ENCODE results near the gene BTBD2.

BTBD2 gene

DNA sequence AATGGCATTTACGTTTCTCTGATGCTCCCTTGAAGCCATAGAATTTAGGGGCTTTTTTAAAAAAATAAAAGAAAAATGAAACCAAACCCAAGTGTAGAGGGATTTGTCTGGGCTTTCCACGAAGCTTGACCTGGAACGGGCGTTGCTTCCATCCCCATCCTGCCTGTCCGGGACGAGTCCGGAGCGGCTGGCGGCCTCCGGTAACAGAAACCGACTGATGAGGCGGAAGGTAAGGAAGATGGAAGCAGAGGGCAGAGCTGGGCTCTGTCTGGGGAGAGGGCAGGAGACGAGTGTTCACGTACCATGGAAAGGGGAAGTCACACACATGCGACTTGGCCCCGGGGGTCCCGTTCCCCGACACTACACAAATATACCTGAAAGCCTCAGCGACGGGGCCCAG is 34.3 kb downstream of the BTBD2 start:
- DNase-seq, result no peak

DNA sequence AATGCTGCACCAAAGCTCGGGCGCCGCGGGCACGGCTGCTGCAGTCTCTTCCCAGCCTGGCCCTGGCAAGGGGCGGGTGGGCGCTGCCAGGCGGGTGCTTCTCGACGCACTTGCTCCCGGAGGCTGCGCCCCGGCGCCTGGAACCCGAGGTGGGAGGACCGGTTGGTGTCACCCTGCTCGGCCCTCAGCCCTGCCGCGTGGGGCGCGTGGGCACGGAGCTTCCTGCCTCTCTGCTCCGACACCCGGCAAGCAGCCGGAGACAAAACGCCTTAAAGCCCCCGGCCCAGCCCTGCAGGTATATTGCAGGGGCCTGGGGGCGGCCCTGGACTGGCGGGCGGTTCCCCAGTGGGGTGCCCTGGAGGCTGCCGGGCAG is 34.7 kb downstream of the BTBD2 start:
- DNase-seq, result no peak

DNA sequence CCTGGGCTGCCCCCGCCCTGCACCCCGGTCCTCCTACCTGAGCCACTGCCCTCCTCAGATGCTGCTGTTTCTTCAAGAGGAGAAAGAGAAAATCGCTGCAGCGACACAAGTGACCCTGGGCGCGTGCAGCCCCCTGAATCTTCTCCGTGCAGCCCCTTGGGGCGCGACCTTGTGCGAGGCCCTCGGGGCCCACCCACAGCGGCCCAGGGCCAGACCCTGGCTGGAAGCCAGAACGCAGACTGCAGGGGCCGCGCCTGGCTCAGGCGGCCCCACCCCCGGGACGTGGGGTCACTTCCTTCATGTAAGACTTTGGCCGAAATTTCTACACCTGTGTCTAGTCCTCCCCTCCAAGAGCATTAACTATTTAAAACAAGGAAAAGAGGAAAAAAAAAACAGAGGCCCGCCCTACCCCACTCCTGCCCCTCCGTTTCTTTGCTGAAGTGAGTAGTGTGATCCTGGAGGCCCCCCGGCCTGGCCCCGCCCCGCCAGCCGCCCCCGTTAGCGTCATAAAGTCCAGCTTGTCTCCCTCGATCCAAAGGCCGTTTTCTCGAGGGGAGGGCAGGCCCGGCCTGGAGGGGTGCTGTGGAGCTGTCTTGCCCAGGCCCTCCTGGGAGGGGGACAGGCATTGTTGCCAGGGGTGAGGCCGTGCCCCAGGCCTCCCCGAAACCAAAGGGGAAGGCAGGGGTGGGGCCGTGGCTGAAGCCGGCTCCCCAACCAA is 35.3 kb downstream of the BTBD2 start:
- no peak for DNase-seq

DNA sequence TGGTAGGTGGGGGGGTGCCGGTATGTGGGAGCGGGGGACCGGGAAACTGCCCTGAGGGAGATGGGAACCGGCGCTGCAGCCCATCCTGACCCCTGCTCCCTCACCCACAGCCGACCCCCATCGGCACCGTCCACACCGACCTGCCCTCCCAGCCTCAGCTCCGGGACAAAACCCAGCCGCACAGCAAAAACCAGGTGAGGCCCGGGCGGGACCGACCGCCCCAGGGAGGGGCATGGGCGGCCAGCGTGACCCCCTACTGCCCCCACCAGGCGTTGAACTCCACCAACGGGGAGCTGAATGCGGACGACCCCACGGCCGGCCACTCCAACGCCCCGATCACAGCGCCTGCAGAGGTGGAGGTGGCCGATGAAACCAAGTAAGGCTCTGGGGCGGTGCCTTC is 35.9 kb downstream of the BTBD2 start:
- DNase-seq, result no peak

DNA sequence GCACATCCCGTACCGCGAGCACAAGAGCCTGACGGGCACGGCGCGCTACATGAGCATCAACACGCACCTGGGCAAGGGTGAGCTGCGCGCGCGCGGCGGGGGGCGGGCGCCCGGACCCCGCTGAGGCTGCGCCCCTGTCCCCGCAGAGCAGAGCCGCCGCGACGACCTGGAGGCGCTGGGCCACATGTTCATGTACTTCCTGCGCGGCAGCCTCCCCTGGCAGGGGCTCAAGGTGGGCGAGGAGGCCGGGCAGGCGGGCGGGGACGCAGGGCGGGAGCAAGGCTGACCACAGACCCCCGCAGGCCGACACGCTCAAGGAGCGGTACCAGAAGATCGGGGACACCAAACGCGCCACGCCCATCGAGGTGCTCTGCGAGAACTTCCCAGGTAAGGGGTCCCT is 36.5 kb downstream of the BTBD2 start:
- no peak for DNase-seq

DNA sequence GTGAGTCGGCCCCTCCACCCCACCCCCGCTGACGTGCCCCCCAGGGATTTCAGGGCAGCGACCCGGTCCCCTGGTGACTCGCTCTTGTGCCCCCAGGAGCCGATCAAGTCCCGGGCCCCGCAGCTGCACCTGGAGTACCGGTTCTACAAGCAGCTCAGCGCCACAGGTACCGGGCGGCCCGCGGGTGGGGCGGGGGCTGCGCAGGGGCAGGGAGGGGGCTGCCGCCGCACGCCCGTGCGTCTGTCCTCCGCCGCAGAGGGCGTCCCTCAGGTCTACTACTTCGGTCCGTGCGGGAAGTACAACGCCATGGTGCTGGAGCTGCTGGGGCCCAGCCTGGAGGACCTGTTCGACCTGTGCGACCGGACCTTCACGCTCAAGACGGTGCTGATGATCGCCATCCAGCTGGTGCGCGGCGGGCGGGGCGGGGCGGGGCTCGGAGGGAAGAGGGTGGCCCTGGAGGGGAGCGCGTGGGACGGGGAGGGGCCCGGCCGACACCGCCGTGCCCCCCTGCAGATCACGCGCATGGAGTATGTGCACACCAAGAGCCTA is 37.1 kb downstream of the BTBD2 start:
- DNase-seq, result no peak

DNA sequence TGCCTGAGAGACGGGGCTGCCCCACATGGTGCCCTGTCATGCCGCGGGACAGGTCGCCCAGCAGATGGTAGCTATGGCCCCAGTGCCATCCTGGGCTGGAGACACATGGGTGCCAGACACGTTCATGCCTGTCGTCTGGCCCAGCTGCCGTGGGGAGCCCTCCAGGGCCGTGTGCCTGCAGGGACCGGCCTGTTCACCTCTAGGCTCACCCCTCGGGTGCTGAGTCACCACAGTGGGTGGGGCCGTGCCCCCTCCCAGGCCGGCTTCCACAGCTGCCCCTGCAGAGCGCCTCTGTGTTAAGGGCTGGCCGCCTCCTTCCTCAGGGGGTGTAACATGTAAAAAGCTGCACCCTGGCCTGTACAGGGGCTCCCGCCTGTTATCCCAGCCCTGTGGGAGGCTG is 38.4 kb downstream of the BTBD2 start:
- DNase-seq, result no peak

DNA sequence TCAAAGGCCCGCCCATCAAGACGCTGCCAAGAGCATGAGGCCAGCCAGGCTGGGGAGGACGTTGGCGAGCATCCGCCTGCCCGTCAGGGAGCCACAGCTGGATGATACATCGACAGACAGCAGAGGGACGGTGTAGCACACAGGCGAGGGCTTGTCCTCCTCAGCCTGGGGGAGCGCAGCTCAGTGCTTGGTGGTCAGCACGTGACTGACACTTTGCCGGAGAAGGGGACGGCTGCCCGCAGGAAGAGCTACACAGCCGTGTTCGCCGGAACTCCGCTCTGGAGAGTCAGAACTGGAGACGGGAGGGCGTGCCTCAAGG is 40.4 kb downstream of the BTBD2 start:
- DNase-seq, result no peak

DNA sequence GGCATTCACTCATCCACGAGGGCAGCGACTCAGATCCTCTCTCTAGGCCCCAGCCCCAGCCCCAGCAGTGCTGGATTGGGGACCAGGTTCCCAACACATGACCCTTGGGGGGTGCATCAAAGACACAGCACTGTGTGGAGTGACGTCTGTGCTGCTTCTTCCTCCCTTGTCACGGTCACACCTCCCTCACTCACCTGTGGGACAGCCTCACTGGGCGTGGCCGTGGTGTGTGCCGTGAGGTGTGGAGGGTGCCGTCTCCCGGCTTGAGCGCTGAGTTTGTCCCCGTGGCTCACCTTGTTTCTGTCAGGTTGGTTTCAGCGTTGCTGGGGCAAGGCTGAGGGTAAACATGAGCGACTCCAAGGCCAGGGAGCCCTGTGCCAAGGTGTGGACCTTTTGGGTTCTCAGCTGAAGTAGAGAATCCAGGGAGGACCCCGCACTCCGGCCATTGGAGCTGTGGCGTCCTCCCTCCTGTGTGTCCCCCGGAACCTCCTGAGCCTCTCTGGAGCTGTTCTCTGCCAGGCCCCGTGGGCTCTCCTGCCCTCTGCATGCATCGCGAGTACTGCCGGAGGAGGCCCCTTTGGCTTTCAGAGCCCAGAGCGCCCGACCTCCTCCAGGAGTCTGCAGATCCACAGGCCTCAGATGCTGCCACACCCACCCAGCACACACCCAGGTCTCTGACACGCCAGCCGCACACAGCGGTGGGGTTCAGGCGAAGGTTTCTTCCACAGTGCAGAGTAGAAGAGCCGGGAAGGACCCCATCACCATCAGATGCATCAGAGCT is 40.9 kb downstream of the BTBD2 start:
- no peak for DNase-seq

DNA sequence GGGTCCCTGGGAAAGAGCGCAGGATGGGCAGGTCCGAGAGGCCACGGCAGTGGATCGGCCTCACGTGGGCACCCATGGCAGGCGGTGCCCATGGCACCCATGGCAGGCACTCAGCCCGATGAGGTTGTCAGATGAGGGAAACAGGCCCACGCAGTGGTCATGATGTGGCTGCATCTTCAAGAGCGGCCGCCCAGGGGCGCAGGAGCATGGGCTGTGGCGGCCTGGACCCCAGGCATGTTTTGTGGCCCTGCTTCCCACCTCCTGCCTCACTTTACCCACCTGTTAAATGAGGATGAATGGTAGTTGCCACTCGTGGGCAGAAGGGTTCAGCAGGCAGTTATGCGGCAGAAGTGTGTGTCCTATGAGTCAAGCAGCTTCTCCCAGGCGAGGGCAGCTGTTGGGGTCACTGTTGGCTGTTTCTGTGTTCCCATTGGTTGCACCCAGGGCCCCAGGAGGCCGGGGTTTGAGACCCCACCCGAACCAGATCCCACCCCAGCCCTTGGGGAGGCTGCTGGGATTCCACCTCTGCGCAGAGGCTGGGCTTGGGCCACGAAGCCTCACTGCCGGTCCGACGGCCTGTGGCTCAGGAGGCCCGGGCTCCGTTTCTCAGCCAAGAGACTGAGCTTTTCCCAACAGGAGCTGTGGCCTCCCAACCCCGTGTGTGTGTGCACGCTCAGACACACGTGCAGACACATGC is 44.6 kb downstream of the BTBD2 start:
- no peak for DNase-seq

DNA sequence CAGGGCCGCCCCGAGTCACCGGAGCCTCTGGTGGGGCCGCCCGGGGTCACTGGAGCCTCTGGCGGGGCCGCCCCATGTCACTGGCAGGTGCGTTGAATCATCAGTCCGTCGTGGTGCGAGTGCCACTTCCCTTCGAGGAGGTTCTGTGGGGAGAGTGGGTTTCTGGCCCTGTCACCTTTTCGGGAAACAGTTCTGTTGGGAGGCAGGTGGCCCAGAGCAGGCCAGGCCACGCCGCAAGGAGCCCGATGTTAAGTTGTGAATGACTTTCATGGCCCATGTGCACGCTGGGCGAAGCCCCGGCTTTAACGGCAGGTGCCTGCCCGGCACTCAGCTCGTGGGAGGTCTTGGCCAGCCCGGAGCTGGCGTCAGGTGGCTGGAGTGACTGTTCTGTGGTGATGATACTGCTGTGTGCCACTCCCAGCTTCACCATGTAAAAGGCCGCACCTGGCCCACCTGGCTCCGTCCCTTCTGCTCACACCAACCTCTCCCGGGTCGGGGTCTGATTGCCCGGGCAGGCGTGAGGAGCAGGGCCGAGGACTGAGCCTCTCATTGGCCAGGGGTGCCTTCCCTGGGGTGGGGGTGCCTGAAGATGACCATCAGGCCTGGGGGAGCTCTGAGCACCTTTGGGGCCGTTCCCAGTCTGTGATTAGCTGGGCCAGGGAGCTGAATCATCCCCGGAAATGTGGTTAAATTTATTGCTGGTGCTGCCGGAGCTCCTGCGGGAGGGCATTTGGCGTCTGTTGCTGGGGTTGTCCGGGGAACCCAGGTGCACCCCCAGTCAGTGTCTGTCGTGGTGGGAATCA is 45.3 kb downstream of the BTBD2 start:
- no peak for DNase-seq

DNA sequence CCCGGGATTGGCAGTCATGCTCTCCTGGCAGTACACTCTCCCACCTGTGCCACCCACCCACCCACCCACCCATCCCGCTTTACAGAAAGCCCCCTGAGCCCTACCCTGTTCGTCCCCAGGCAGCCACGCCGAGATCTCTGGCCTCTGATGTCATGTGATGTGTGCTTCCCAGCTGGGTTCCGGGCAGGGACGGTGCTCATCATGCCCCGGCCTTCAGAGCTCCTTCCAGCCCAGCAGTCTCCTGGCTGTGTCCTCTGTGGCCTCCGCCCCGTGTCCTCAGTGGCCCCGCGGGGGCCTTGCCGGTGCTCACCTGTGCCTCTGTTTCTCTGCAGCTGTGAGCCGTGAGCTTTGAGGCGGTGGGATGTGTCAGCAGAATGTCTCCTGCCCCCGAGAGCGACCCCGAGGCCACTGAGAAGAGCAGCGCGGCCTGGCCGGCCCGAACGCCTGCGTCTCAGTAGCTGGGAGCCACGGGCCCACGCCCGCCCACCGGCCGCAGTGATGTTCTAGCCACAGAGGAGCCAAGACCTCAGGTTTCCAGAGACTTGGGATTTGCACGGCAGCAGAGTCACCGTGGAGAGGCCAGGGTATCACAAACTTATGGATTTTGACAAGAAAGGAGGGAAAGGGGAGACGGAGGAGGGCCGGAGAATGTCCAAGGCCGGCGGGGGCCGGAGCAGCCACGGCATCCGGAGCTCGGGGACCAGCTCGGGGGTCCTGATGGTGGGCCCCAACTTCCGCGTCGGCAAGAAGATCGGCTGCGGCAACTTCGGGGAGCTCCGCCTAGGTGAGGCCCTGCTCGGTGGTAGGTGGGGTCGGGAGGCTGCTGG is 46.1 kb downstream of the BTBD2 start:
- no peak for DNase-seq

DNA sequence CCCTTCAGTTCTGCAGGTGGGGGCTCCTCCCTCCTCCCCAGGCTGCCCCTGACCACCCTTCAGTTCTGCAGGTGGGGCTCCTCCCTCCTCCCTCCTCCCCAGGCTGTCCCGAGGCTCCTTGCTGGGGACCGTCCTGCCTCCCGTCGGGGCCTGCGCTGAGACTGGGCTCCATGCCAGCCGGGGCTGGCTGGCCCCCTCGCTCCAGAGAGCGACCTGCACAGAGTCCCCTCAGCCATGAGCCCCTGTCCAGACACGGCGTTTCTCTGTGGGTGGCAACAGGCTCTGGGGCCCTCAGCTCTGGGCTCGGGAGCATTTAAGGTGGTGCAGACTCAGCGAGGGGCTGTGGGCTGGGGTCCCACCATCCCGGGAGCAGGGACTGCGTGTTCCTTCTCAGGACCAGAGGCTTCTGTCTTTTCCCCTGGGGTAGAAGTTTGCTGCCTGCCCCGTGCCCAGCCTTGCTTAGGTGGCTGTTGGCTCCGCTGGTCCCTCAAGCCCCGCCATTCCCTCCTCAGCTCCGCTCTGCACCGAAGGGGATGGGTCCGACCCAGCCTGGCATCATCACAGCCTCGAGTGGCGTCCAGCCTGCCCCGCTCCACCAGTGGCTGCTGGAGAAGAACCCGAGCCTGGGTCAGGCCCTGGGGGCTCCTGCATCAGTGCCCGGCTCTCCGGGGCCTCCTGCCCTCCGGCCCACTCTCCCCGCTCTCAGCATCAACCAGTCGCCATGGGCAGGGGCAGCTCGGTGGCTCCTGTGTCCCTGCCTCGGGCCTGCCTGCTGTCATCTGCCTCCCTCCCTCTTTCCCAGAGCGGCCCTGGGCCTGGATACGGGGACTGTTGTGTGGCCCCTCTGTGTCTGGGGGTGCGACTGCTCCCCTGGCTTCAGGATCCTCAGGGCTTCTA is 47.0 kb downstream of the BTBD2 start:
- no peak for DNase-seq

DNA sequence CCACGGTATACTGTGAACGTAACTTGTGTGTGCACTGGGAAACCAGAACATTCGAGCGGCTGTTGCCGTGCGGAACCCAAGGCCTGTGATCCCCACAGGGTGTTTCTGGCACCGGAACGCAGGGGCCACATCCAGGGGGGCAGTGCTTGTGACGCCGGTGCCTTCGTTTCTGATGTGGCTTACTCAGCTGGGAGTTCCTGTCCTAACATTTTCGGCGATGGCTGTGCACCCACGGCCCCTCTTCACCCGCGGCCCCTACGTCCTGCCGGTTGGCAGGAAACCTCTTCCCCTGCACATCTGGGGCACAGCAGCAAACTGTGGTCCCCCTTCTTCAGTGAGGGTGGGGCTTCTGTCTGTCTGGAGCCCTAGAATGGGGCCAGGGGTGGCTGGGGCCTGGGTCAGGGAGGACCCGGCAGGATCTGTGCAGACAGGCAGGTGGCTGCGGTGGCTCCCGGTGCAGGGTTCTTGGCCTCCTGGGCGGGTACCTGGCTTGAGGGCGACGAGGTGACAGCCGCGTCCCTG is 48.4 kb downstream of the BTBD2 start:
- DNase-seq, result no peak

DNA sequence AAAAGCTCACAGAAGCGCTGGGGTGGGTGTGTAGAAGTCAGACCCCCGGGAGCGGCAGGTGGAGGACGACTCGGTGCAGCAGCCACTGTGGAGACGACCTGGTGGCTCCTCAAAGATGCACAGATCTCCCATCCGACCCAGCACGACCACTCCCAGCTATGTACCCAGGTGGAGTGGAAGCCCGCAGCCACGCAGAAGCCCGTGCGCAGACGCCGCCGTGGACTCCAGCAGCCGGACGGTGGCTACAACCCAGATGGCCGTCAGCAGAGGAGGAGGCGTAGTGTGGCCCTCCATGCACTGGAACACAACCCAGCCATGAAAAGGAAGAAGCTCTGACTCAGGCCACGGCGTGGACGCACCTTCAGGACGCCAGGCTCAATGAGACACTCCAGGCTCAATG is 52.8 kb downstream of the BTBD2 start:
- no peak for DNase-seq

DNA sequence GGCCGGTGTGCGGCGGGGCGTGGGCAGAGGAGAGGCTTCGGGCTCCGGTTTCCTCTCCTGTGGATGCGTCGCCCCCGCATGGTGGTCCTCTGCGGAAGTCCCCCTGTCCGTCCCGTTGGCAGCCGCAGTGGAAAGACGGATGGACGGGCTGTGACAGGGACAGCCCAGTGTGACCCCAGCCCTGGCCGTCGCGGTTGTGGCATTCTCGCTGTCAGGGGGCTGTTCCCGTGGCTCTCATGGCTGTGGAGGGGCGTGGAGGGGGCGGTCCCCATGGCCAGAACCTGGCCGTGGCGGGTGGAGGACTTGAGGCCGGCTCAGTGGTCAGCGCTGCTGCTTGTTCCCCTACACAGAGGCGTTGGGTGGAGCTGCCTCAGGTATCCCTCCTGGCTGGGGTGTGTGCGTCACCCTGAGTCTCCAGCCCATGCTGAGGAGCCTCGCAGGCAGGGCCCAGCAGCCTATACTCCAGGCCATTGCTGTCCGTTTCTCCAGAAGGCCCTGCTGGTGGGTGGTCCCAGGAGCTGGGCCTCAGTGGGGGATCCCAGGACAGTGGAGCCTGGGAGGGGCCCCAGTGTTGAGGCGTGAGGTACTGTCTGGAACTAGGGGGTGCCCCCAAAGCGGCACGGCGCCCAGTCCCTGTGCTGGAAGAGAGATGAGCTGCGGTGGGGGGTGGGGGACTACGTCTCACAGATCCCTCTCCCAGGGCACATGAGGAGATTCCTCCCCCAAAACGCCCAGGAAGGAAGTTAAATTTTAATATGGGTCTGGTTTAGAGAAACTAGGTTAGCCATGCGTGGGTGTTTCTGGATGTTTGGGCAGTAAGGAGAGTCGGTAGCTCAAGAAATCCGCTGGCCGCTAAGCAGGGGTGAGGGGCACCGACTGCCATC is 54.3 kb downstream of the BTBD2 start:
- DNase-seq, result no peak

DNA sequence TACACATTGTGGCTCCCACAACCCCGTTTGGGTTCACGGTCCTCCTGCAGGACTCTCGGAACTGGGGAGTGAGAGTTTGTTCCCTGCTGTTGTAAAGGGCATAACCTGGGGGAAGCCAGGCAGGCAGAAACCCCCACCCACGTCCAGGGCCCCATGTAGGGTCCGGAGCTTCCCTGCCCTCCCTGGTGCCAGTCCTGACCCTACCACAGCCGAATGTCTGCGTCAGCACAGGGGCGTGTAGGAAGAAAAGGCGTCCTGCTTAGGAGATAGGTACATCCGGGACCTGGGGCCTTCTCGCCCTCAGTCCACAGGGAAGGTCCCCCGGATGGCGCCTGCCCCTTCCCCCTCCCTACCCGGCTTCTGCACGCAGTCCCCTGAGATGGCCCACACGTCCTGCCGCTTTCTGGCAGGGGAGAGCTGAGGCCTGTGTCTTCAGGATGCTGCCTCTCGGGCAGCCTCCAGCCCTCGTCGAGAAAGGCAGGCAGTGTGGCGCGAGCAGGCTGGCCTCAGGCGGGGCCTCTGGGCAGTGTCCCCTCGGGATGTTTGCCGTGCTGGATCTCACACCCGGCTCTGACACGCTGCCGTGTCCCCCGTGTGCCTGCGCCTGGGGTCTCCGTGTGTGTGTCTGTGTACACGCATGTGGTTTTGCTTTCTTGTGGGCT is 55.5 kb downstream of the BTBD2 start:
- DNase-seq, result no peak

DNA sequence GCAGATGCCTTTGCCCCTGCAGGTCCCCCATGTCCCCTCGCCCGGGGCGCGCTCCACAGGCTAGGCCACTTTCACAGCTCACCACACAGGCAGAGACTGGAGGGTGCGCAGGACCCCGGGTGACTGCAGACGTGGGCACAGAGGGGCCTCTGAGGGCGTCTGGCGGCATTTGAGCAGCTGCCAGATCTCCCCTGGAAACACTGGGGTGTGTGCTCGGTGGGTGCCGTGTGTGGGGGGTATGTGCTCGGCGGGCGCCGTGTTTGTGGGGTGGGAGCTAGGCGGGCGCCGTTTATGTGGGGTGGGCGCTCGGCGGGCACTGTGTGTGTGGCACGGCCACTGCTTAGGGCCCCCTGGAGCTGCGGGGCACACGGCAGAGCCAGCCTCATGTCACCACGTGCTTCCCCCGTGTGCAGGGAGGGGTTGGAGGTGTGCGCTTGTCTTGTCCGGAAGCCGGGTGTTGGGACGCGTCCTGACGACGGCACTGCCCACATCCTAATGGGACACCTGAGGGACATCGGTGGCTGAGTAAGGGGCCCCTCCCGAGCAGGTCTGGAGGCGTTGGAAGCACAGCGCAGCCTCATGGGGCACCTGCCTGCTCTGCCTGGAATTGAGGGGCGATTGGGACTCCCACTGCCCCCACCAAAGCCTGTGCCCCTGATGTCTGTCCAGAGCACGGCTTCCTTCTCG is 57.8 kb downstream of the BTBD2 start:
- no peak for DNase-seq
